ENCODE results near the gene SFTPA2.
"Not testable (repeated sequence)": the region's sequence is repeated elsewhere in the genome, so short reads cannot be mapped to it uniquely, and the experiment has no call there.

The SFTPA2 gene

GRCh38 chr10:79509934-79510508 lies 50.2 kb downstream of the SFTPA2 start:
- not testable (repeated sequence) for DNase-seq

- not testable (repeated sequence) for DNase-seq
Observed at GRCh38 chr10:79509306-79509933, 50.8 kb downstream of the SFTPA2 start.

- DNase-seq: not testable (repeated sequence)
Observed at GRCh38 chr10:79508245-79508644, 52.0 kb downstream of the SFTPA2 start.

- peak; percentile 15 for DNase-seq
Observed at GRCh38 chr10:79507440-79508167, 52.6 kb downstream of the SFTPA2 start.

All from DMS79 treated with DMSO at 0.1 percent for 48 hours (cell line).